HepG2 (cell line): ENCODE results near the gene KIF15. TPM values are rescaled to one million over a fixed set of nuclear protein-coding genes. Genes with fewer than 3 reads are reported as not detected.
A peak's percentile ranks its signal among the peaks of the same experiment; 100 is the strongest.

ENCODE experiments used
- BHLHE40 ChIP-seq: IDR thresholded peaks from 2 replicates; pipeline ENCODE4 v1.6.1; 2011; ENCODE audit warnings: low read length, improper control_type of control experiment
- CC2D1A ChIP-seq: sonication (generic); formaldehyde crosslinking; IDR thresholded peaks from 2 replicates; pipeline ENCODE4 v1.8.1; 2023; ENCODE audit warnings: mild to moderate bottlenecking, missing genetic modification reagents
- HOXD1 ChIP-seq: sonication (generic); formaldehyde crosslinking; IDR thresholded peaks from 2 replicates; pipeline ENCODE4 v1.5.0; 2020; ENCODE audit warnings: missing genetic modification reagents
- KLF6 ChIP-seq: IDR thresholded peaks from 2 replicates; pipeline ENCODE4 v1.8.0; 2016; ENCODE audit warnings: missing biosample characterization, missing genetic modification reagents
- RBFOX2 ChIP-seq: fragments of 200-400 bp; formaldehyde crosslinking; IDR thresholded peaks from 2 replicates; pipeline ENCODE4 v1.6.1; 2017; ENCODE audit warnings: low read depth, mild to moderate bottlenecking, low read length
- ZFP37 ChIP-seq: sonication (generic); formaldehyde crosslinking; IDR thresholded peaks from 2 replicates; pipeline ENCODE4 v1.4.0; 2020; ENCODE audit warnings: missing genetic modification reagents, borderline replicate concordance
- ZNF562 ChIP-seq: sonication (generic); formaldehyde crosslinking; IDR thresholded peaks from 2 replicates; pipeline ENCODE4 v1.8.0; 2022; ENCODE audit warnings: missing genetic modification reagents, borderline replicate concordance
- polyA plus RNA-seq, 8 experiments: library from polyadenylated mRNA; depleted of rRNA in 3 of 8; stranded (reverse) in 7 of 8; unstranded in 1 of 8; fragments of >200 nt; fragmentation: Illumina TruSeq in 4 of 8; extraction: Trizol in 4 of 8; gene quantifications; 2 replicates each; pipeline versions ENCODE4 v1.2.1 to v1.2.3, GENCODE V29; 2011 to 2016; ENCODE audit warnings: low read depth in 4 of 8, missing spikeins in 1 of 8, mixed read lengths in 1 of 8; ENCODE audit not compliant: insufficient read depth in 1 of 8
- total RNA-seq, 5 experiments: library from RNA; depleted of rRNA; stranded (reverse); fragments of >200 nt; fragmentation: Illumina TruSeq; extraction: Trizol; gene quantifications; 2 replicates each; pipeline ENCODE4 v1.2.3, GENCODE V29; 2016; ENCODE audit warnings: low read depth in 1 of 5
- TF ChIP-seq, protein P1 (sequence below): sonication (generic); formaldehyde crosslinking; conservative IDR thresholded peaks from 2 replicates; pipeline ENCODE4 v1.4.0; 2020; ENCODE audit warnings: mild to moderate bottlenecking, missing genetic modification reagents, moderate library complexity
- TF ChIP-seq, protein P2 (sequence below): sonication (generic); formaldehyde crosslinking; IDR thresholded peaks from 2 replicates; pipeline ENCODE4 v1.9.0; 2021; ENCODE audit warnings: missing genetic modification reagents, borderline replicate concordance
- TF ChIP-seq, protein P3 (sequence below): sonication (generic); formaldehyde crosslinking; IDR thresholded peaks from 2 replicates; pipeline ENCODE4 v1.4.0; 2020; ENCODE audit warnings: missing genetic modification reagents
- TF ChIP-seq, protein P4 (sequence below): sonication (generic); formaldehyde crosslinking; IDR thresholded peaks from 2 replicates; pipeline ENCODE4 v1.8.1; 2023; ENCODE audit warnings: mild to moderate bottlenecking, missing genetic modification reagents, borderline replicate concordance
- TF ChIP-seq, protein P5 (sequence below): sonication (generic); formaldehyde crosslinking; IDR thresholded peaks from 2 replicates; pipeline ENCODE4 v1.4.0; 2020; ENCODE audit warnings: missing genetic modification reagents, borderline replicate concordance
- TF ChIP-seq, protein P6 (sequence below): sonication (generic); formaldehyde crosslinking; IDR thresholded peaks from 2 replicates; pipeline ENCODE4 v1.5.0; 2020; ENCODE audit warnings: missing genetic modification reagents
- TF ChIP-seq, protein P7 (sequence below): sonication (generic); formaldehyde crosslinking; IDR thresholded peaks from 2 replicates; pipeline ENCODE4 v1.5.1; 2020; ENCODE audit warnings: mild to moderate bottlenecking, missing genetic modification reagents, borderline replicate concordance

Gene KIF15
- total and polyA plus RNA-seq, 2 of the 13 experiments (the other 11 are each of a cell fraction or from before 2014, with no cell fraction given), result 4.8 to 33.8 TPM

DNA sequence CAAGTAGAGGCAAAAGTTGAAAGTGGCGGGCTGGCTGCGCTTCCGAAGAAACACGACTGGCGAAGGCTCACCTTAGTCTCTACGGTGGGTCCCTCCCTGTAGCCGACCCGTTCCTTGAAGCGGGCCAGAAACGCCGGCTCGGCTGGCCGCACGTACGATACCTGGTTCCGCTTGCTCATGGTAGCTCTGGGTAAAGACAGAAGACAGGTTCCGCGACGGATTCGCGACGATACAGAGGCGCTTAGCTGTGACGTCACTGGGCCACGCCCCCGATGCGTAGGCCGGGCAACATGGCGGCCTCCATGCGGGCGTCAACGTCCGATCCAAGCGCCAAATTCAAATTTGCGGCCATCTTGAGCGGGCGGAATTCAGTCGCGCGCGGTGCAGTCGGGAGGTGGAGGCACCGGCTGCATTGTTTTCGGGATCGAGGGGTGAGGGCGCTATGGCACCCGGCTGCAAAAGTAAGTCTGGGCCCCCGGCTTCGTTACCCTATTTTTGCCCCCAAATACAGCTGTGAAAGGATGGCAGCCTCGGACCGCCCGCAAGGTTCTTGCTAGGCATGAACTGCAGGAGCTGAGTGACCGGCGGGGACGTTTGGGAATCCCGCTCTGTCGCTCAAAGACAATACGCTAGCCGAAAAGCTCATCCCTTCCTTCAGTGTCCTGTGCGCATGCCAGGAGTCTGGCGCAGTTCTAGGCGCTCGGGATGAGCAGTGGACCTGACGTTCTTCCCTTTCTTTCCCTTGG is at the start of gene KIF15, which contains the start of gene KIAA1143 (continued):
- TF ChIP-seq, protein P1, sequence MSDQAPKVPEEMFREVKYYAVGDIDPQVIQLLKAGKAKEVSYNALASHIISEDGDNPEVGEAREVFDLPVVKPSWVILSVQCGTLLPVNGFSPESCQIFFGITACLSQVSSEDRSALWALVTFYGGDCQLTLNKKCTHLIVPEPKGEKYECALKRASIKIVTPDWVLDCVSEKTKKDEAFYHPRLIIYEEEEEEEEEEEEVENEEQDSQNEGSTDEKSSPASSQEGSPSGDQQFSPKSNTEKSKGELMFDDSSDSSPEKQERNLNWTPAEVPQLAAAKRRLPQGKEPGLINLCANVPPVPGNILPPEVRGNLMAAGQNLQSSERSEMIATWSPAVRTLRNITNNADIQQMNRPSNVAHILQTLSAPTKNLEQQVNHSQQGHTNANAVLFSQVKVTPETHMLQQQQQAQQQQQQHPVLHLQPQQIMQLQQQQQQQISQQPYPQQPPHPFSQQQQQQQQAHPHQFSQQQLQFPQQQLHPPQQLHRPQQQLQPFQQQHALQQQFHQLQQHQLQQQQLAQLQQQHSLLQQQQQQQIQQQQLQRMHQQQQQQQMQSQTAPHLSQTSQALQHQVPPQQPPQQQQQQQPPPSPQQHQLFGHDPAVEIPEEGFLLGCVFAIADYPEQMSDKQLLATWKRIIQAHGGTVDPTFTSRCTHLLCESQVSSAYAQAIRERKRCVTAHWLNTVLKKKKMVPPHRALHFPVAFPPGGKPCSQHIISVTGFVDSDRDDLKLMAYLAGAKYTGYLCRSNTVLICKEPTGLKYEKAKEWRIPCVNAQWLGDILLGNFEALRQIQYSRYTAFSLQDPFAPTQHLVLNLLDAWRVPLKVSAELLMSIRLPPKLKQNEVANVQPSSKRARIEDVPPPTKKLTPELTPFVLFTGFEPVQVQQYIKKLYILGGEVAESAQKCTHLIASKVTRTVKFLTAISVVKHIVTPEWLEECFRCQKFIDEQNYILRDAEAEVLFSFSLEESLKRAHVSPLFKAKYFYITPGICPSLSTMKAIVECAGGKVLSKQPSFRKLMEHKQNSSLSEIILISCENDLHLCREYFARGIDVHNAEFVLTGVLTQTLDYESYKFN (CRISPR knock-in tag), result no peak; the same call in 1 of the 2 replicates
- TF ChIP-seq BHLHE40 (no peak), ZFP37 (no peak), CC2D1A (CRISPR knock-in tag) (0 out of 2 replicates have a peak, but pooled peaks have one; percentile 26), HOXD1 (peak; percentile 84), RBFOX2 (peak; percentile 80), ZNF562 (no peak), KLF6 (peak; percentile 72; the same call in 1 of the 2 replicates)
- TF ChIP-seq, protein P2, sequence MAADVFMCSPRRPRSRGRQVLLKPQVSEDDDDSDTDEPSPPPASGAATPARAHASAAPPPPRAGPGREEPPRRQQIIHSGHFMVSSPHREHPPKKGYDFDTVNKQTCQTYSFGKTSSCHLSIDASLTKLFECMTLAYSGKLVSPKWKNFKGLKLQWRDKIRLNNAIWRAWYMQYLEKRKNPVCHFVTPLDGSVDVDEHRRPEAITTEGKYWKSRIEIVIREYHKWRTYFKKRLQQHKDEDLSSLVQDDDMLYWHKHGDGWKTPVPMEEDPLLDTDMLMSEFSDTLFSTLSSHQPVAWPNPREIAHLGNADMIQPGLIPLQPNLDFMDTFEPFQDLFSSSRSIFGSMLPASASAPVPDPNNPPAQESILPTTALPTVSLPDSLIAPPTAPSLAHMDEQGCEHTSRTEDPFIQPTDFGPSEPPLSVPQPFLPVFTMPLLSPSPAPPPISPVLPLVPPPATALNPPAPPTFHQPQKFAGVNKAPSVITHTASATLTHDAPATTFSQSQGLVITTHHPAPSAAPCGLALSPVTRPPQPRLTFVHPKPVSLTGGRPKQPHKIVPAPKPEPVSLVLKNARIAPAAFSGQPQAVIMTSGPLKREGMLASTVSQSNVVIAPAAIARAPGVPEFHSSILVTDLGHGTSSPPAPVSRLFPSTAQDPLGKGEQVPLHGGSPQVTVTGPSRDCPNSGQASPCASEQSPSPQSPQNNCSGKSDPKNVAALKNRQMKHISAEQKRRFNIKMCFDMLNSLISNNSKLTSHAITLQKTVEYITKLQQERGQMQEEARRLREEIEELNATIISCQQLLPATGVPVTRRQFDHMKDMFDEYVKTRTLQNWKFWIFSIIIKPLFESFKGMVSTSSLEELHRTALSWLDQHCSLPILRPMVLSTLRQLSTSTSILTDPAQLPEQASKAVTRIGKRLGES (CRISPR knock-in tag), result no peak
- TF ChIP-seq, protein P3, sequence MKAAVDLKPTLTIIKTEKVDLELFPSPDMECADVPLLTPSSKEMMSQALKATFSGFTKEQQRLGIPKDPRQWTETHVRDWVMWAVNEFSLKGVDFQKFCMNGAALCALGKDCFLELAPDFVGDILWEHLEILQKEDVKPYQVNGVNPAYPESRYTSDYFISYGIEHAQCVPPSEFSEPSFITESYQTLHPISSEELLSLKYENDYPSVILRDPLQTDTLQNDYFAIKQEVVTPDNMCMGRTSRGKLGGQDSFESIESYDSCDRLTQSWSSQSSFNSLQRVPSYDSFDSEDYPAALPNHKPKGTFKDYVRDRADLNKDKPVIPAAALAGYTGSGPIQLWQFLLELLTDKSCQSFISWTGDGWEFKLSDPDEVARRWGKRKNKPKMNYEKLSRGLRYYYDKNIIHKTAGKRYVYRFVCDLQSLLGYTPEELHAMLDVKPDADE (CRISPR knock-in tag), result no peak
- TF ChIP-seq, protein P4, sequence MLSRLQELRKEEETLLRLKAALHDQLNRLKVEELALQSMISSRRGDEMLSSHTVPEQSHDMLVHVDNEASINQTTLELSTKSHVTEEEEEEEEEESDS (CRISPR knock-in tag), result 0 out of 2 replicates have a peak, but pooled peaks have one; percentile 53
- TF ChIP-seq, protein P5, sequence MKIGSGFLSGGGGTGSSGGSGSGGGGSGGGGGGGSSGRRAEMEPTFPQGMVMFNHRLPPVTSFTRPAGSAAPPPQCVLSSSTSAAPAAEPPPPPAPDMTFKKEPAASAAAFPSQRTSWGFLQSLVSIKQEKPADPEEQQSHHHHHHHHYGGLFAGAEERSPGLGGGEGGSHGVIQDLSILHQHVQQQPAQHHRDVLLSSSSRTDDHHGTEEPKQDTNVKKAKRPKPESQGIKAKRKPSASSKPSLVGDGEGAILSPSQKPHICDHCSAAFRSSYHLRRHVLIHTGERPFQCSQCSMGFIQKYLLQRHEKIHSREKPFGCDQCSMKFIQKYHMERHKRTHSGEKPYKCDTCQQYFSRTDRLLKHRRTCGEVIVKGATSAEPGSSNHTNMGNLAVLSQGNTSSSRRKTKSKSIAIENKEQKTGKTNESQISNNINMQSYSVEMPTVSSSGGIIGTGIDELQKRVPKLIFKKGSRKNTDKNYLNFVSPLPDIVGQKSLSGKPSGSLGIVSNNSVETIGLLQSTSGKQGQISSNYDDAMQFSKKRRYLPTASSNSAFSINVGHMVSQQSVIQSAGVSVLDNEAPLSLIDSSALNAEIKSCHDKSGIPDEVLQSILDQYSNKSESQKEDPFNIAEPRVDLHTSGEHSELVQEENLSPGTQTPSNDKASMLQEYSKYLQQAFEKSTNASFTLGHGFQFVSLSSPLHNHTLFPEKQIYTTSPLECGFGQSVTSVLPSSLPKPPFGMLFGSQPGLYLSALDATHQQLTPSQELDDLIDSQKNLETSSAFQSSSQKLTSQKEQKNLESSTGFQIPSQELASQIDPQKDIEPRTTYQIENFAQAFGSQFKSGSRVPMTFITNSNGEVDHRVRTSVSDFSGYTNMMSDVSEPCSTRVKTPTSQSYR, result no peak
- TF ChIP-seq, protein P6, sequence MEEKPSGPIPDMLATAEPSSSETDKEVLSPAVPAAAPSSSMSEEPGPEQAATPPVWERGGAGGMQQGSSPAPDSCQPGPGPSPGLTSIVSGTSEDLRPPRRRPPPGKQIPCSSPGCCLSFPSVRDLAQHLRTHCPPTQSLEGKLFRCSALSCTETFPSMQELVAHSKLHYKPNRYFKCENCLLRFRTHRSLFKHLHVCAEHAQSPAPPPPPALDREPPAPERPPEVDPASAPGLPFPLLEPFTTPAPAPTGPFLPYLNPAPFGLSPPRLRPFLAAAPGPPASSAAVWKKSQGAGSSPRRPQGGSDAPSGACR (CRISPR knock-in tag), result peak; percentile 79; the same call in 1 of the 2 replicates
- TF ChIP-seq, protein P7, sequence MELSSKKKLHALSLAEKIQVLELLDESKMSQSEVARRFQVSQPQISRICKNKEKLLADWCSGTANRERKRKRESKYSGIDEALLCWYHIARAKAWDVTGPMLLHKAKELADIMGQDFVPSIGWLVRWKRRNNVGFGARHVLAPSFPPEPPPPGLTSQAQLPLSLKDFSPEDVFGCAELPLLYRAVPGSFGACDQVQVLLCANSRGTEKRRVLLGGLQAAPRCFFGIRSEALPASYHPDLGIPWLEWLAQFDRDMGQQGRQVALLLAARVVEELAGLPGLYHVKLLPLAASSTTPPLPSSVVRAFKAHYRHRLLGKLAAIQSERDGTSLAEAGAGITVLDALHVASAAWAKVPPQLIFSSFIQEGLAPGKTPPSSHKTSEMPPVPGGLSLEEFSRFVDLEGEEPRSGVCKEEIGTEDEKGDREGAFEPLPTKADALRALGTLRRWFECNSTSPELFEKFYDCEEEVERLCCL (CRISPR knock-in tag), result no peak
